Heart left ventricle (tissue), 16 donors: ENCODE measurements around the gene CAMTA2. TPM values are rescaled to one million over a fixed set of nuclear protein-coding genes. Genes with fewer than 3 reads are reported as not detected.
A peak's percentile ranks its signal among the peaks of the same experiment; 100 is the strongest.

Source experiments
- ATAC-seq, 4 donors: fragments of 200-7000 bp; cut with Tn5 transposase; one replicate each; pipeline ENCODE4 v1.9.1; 2020 to 2022; ENCODE audit warnings: moderate library complexity in 4 of 4, mild to moderate bottlenecking in 3 of 4, moderate number of reproducible peaks in 1 of 4
- DNase-seq, 5 donors: peaks; one replicate each; pipeline ENCODE4 v3.0.0-alpha.2; 2020
- H3K27ac ChIP-seq, 12 donors: fragments of 200-600 bp; sonication (generic) in 4 of 12; one replicate each; pipeline versions ENCODE4 v1.5.0 to v1.8.0; 2016 to 2022; ENCODE audit warnings: mild to moderate bottlenecking in 2 of 12
- H3K27me3 ChIP-seq, 9 donors: fragments of 200-600 bp; sonication (generic) in 2 of 9; one replicate each; pipeline versions ENCODE4 v1.5.1 to v1.8.0; 2016 to 2022; ENCODE audit warnings: mild to moderate bottlenecking in 3 of 9
- H3K36me3 ChIP-seq, 9 donors: fragments of 200-600 bp; sonication (generic) in 2 of 9; one replicate each; pipeline versions ENCODE4 v1.5.0 to v1.8.0; 2018 to 2022; ENCODE audit warnings: mild to moderate bottlenecking in 2 of 9
- H3K4me1 ChIP-seq, 12 donors: fragments of 200-600 bp; sonication (generic) in 4 of 12; one replicate each; pipeline versions ENCODE4 v1.5.0 to v1.8.0; 2016 to 2022; ENCODE audit warnings: mild to moderate bottlenecking in 3 of 12
- H3K4me3 ChIP-seq, 12 donors: fragments of 200-600 bp; sonication (generic) in 4 of 12; one replicate each; pipeline versions ENCODE4 v1.5.0 to v1.8.0; 2017 to 2022; ENCODE audit warnings: mild to moderate bottlenecking in 9 of 12, moderate library complexity in 4 of 12
- H3K9me3 ChIP-seq, 12 donors: fragments of 200-600 bp; sonication (generic) in 4 of 12; one replicate each; pipeline versions ENCODE4 v1.5.0 to v1.8.0; 2016 to 2022; ENCODE audit warnings: mild to moderate bottlenecking in 1 of 12
- POLR2A ChIP-seq, 2 donors: fragments of 450-650 bp; IDR thresholded peaks; one replicate each; pipeline ENCODE4 v1.6.1; 2017; ENCODE audit warnings: antibody characterized with exemption in 2 of 2, mild to moderate bottlenecking in 2 of 2, moderate library complexity in 2 of 2
- WGBS, 4 donors: extraction: QIAGEN DNeasy Blood & Tissue Kit in 2 of 4; methylation state at CpG; one replicate each; pipeline versions ENCODE4 v1.1.5 to v1.1.7; 2013 to 2018; 5-methylcytosine and 5-hydroxymethylcytosine counted together
- intact Hi-C, 10 donors: fragments of 100-400 bp; cut with DNase I; formaldehyde crosslinking; loops; one replicate each; pipeline versions ENCODE4 v1.11.1 to v1.14.2; 2022
- polyA plus RNA-seq, 2 donors: library from polyadenylated mRNA; stranded (reverse); fragments of 200-250 nt; gene quantifications; one replicate each; pipeline ENCODE4 v1.2.3, GENCODE V29; 2013
- total RNA-seq, 9 donors: library from RNA; depleted of rRNA in 2 of 9; stranded (reverse); fragments of >200 nt in 2 of 9; fragmentation: NEBNext Ultra II Directional in 3 of 9; extraction: Animal tissue kit (Norgen Biotek cat#: 25700) in 3 of 9; gene quantifications; one replicate each; pipeline versions ENCODE4 v1.1.0 to v1.2.4, GENCODE V29; 2016 to 2023
- TF ChIP-seq, protein P1 (sequence below), 12 donors: fragments of 200-600 bp; sonication (generic) in 4 of 12; IDR thresholded peaks; one replicate each; pipeline versions ENCODE4 v1.5.0 to v1.8.0; 2018 to 2022; ENCODE audit warnings: antibody characterized with exemption in 12 of 12, mild to moderate bottlenecking in 5 of 12
- donor health status: ischemic (EF 13 %, LVEDD 7.1; RV severe dilation, severe dysfunction).
- donor health status: healthy with polysubstance abuse.
- donor health status: DM: no; HTN: yes; CAD: no.
- donor health status: DM: no; HTN: no; CAD: no.
- donor health status: ischemic (EF 25% LVEDD 6.9; RV normal size, moderate dysfunction).
- donor health status: ischemic (EF 25% LVEDD 5.7; RV mildly dilated, moderate dysfunction).
- donor health status: healthy.
- donor health status: DM: yes; HTN: yes; CAD: no.
- donor health status: ischemic (EF 35%, LVEDD 5.7; RV mildly dilated, moderate dysfunction).
- donor health status: nonischemic (EF 11% LVEDD 7.7; RV severe dilation, severe dysfunction).
- donor health status: DM: yes; HTN: yes; CAD: no.
- donor health status: PGD.
- donor health status: ischemic (EF 29% LVEDD 5.4; RV normal size, mild dysfunction).
- donor health status: nonischemic (EF 23%, LVEDD 6.1; RV moderate dilation, normal function).

The CAMTA2 gene
- total and polyA plus RNA-seq, 11 donors = 25.2 to 108 (median 33.7) TPM

DNA sequence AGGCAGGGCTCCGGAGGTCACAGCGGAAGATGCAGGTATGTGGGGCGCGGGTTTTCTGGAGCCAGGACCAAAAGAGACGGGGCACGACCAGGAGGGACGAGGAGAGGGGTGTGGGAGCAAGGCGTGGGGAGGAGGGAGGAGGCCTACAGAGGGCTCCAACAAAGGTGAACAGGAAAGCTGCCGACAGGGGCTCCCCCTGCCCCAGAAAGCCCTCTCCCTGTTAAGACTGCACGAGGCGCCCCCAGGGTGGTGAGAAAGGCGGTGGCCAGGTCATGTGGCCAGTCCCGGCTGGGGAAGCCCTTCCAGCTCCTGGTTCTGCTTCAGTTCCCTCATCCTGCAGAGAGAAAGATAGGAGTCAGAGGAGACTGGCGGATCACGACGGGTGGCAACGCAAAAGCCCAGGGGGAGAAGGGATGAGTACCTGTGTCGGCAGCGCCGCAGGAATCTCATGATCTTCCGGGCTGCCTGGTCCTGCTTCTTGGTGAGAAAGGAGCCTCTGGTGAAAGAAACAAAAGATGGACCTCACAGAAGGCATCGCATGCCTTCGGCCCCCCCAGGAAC is 18.9 kb downstream of the CAMTA2 start:
- no peaks in the 10 kb centered on the region for H3K27me3 ChIP-seq
- peak overlapping the region; percentile 35 to 83 (median 70) for H3K4me3 ChIP-seq
- ATAC-seq (no peak), DNase-seq (peak in 2 of 5 donors; percentile 44 to 47)
- H3K9me3 ChIP-seq = no peaks in the 10 kb centered on the region
- peaks cover 0 to 56% (median 41%) of the 10 kb centered on the region in 12 donors for H3K4me1 ChIP-seq
- peak overlapping the region; percentile 89 to 99 (median 96) for H3K27ac ChIP-seq
- TF ChIP-seq, protein P1, sequence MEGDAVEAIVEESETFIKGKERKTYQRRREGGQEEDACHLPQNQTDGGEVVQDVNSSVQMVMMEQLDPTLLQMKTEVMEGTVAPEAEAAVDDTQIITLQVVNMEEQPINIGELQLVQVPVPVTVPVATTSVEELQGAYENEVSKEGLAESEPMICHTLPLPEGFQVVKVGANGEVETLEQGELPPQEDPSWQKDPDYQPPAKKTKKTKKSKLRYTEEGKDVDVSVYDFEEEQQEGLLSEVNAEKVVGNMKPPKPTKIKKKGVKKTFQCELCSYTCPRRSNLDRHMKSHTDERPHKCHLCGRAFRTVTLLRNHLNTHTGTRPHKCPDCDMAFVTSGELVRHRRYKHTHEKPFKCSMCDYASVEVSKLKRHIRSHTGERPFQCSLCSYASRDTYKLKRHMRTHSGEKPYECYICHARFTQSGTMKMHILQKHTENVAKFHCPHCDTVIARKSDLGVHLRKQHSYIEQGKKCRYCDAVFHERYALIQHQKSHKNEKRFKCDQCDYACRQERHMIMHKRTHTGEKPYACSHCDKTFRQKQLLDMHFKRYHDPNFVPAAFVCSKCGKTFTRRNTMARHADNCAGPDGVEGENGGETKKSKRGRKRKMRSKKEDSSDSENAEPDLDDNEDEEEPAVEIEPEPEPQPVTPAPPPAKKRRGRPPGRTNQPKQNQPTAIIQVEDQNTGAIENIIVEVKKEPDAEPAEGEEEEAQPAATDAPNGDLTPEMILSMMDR (IDR thresholded peaks at IDR 0.05) = no peak
- TF ChIP-seq POLR2A (IDR thresholded peaks at IDR 0.05) = no peak
- H3K36me3 ChIP-seq = peaks cover 0 to 50% (median 42%) of the 10 kb centered on the region in 9 donors
- WGBS, 4 donors = 29 to 42% (median 38%) methylated on average over 23 of the region's 23 CpGs
- intact Hi-C loops = loop anchor here in 2 of 10 donors (2.0 to 5.0 kb wide), 3 partner anchors 18 to 61 kb away; partner anchors contain the start of genes CAMTA2 (in 1 of the 2) and ENO3 (in 1 of the 2)

DNA sequence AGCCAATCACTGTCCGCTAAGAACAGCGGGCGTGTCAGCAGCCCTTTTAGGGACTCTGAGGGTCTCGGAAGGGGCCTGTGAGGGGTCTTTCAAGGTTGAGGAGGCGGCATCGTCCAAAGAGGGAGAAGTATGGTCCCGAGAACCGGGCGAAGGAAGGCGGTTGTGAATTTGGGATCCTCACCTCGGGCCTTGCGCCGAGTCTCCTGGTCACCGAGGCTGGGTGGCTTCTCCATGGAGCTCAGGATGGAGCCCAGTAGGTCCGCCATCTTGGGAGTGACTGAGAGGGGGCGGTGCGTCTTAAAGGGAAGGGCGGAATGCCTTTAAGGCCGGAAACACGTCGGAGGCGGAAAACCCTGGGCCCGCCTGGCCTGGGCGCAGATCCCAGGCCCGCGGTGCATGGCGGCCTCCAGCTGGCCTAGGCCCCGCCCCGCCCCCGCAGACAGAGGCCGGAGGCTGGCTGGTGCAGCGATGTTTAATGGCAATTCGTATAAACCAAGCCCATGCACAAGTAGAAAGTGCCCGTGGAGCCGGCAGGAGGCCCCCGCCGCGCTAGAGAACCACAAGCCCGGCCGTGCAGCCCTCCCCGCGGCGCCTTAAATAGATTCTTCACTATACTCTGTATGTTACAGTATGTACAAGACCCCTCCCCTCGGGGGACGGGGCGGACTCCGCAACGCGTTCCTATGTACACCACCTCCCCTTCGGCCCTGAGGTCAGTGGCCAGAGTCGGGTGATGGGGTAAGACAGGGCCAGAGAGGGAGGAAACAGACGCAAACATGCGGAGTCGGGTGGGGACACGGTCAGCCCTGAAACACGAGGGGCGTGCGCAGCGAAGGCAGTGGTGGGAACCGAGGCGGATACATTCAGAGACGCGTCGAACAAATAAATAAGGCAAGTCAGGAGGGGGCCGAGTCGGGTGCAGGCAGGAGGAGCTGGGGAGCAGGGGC is 19.7 kb downstream of the CAMTA2 start, which contains the start of gene SPAG7:
SPAG7 (minus strand) TSS at position 279 of the 947 bp plus-strand sequence; CDS start at position 266, 13 bp downstream.
- peaks cover 0 to 42% (median 34%) of the 10 kb centered on the region in 9 donors for H3K36me3 ChIP-seq
- H3K4me1 ChIP-seq = peaks cover 0 to 48% (median 33%) of the 10 kb centered on the region in 12 donors
- intact Hi-C loops = loop anchor here in 7 of 10 donors (1.0 to 5.0 kb wide), 9 partner anchors 17 to 61 kb away; partner anchors contain the start of genes CAMTA2 (in 2 of the 7), ENO3 (in 2 of the 7), INCA1 (in 2 of the 7) and KIF1C (in 2 of the 7)
- WGBS, 4 donors = 1 to 3% (median 1%) methylated on average over 34 to 66 of the region's 66 CpGs
- ATAC-seq = peak; percentile 77 to 88 (median 86)
- no peaks in the 10 kb centered on the region for H3K9me3 ChIP-seq
- DNase-seq = peak; percentile 95 to 96 (median 95)
- H3K4me3 ChIP-seq = peak within 1 kb of the TSS; percentile 35 to 83 (median 70)
- H3K27me3 ChIP-seq = no peaks in the 10 kb centered on the region
- TF ChIP-seq, protein P1 (IDR thresholded peaks at IDR 0.05) = peak in 6 of 12 donors; percentile 8 to 25 (median 18)
- TF ChIP-seq POLR2A (IDR thresholded peaks at IDR 0.05) = peak in 1 of 2 donors; percentile 68
- H3K27ac ChIP-seq = peak within 1 kb of the TSS; percentile 89 to 99 (median 96)

DNA sequence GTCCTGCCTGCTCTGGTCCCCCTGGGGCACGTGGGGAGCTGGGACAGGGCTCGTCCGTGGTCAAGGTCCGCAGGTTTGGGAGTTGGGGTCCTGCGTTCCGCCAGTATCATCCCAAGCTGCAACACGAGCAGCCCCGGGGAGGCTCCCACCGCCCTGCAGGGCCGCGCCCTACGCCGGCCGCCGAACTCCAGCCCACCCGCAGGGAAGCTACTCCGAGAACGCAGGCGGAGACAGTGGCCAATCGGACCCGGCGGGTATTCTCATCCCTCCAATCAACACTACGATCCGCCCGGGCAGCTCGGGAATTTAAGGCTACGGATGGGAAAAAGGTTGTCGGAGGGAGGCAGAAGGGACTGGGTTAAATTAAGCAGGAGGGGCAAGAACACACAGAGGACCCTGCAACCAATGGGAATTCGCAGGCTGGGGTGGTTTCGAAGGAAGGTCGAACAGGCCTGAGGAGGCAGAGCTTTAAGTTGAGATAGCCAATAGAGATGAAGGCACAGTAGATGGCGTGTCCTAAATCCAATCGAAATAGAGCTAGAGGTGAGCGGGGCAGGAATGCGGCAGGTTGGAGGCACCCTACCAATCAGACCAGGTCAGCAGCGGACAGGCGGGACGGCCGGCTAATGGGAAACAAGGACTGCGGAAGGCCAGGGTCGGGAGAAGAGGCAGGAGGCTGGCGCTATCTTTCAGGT is 20.5 kb downstream of the CAMTA2 start:
- TF ChIP-seq, protein P1 (IDR thresholded peaks at IDR 0.05) = no peak
- peak in 1 of 2 donors; percentile 64 for TF ChIP-seq POLR2A (IDR thresholded peaks at IDR 0.05)
- H3K27me3 ChIP-seq = no peaks in the 10 kb centered on the region
- H3K36me3 ChIP-seq = peaks cover 0 to 41% (median 26%) of the 10 kb centered on the region in 9 donors
- H3K27ac ChIP-seq = peak overlapping the region; percentile 89 to 99 (median 96)
- ATAC-seq (peak; percentile 85 to 95 (median 94)), DNase-seq (peak; percentile 98 to 99 (median 99))
- intact Hi-C loops = loop anchor here in 6 of 10 donors (1.0 to 5.0 kb wide), 8 partner anchors 16 to 60 kb away; partner anchors contain the start of genes INCA1 (in 2 of the 6), KIF1C (in 2 of the 6), PFN1 (in 2 of the 6) and CAMTA2 (in 1 of the 6)
- peak overlapping the region; percentile 35 to 83 (median 70) for H3K4me3 ChIP-seq
- H3K9me3 ChIP-seq = no peaks in the 10 kb centered on the region
- 0 to 1% (median 1%) methylated on average over 26 to 42 of the region's 42 CpGs for WGBS, 4 donors
- H3K4me1 ChIP-seq = peaks cover 0 to 43% (median 28%) of the 10 kb centered on the region in 12 donors
